ENCODE data around the gene B4GAT1.

The B4GAT1 gene

GRCh38 chr11:66302656-66303055 is 44.8 kb downstream of the B4GAT1 start:
- no peak for DNase-seq (ENCODE audit: low read depth)

DNA sequence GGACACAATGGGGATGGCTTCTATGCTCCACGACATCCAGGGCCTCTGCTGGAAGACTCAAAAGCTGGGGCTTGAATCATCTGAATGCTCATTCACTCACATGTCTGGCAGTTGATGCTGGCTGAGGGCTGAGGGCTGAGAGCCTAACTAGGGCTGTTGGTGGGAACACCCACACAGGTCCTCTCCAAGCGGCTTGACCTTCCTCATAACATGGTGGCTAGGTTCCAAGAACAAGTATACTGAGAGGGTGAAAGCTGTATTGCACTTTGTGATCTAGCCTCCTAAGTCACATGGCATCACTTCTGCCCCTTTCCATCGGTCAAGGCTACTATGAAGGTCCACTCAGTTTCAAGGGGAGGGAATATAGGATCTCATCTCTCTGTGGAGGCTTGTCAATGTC is 48.2 kb downstream of the B4GAT1 start:
- DNase-seq (ENCODE audit: low read depth), result no peak

DNA sequence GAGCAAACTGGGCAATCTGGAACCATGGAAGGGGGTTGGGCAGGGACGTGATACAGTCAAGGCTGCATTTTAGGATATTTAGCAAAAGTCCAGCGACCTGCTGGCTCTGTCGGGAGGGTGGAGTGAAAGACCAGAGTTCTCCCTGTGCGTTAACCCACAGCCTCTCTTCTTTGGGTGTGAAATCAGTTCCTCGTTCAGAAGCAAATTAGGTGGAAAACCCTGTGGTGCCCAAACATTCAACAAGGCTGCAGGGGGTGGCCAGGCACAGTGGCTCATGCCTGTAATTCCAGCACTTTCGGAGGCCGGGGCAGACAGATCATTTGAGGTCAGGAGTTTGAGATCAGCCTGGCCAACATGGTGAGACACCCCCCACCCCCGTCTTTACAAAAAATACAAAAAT is 49.8 kb downstream of the B4GAT1 start:
- no peak for DNase-seq (ENCODE audit: low read depth)
